K562 (cell line): ENCODE data around the gene CPTP. TPM values are rescaled to one million over a fixed set of nuclear protein-coding genes. Genes with fewer than 3 reads are reported as not detected.

ENCODE experiments used
- ATAC-seq: fragments of 200-7000 bp; cut with Tn5 transposase; 3 replicates; pipeline ENCODE4 v1.9.1; 2020; ENCODE audit warnings: moderate library complexity
- BruUV-seq: library from RNA; stranded (reverse); fragments of 400-500 nt; replicated peaks from 2 replicates; lab custom pipeline; 2021; lab: Mats Ljungman, UMichigan
- CTCF ChIA-PET: fragments of 300-600 bp; formaldehyde crosslinking; extraction: SDS; loops from one replicate; lab custom pipeline; 2021; ENCODE audit warnings: low intra/inter-chr PET ratio; lab: Yijun Ruan, JAX
- POLR2A ChIA-PET: fragments of 300-600, 350-650 bp; sonication (Branson Sonifier 250); formaldehyde crosslinking; extraction: SDS; loops from one replicate; lab custom pipeline; 2021; ENCODE audit warnings: antibody characterized with exemption, inconsistent platforms; lab: Yijun Ruan, JAX
- DNase-seq, 4 experiments: peaks; one replicate each; pipeline versions ENCODE4 v3.0.0 to v3.0.0-alpha.2; 2011 to 2018; ENCODE audit warnings: low spot score in 3 of 4, mixed read lengths in 3 of 4; ENCODE audit errors: extremely low read depth in 1 of 4
- FAIRE-seq: peaks from 2 replicates; lab custom pipeline; 2011; peaks lifted over from hg19 to GRCh38; lab: Jason Lieb, UNC
- H2AFZ ChIP-seq: 2 replicates; pipeline ENCODE4 v1.6.0; 2011; ENCODE audit warnings: low read depth, low read length, control low read depth, inconsistent platforms
- H3K27ac ChIP-seq: fragments of 200-600 bp; 3 replicates; pipeline ENCODE4 v1.8.0; 2011; ENCODE audit warnings: low read depth, mild to moderate bottlenecking, control low read depth, inconsistent platforms, low read length, moderate library complexity, mixed read lengths; ENCODE audit errors: extremely low read depth
- H3K27me3 ChIP-seq, 2 experiments: fragments of 300-600 bp in 1 of 2; 2 replicates in 1 of 2; 3 replicates in 1 of 2; pipeline versions ENCODE4 v1.6.0 to v1.8.0; 2011; ENCODE audit warnings: inconsistent platforms in 2 of 2, low read length in 2 of 2, mild to moderate bottlenecking in 1 of 2, mixed read lengths in 1 of 2, moderate library complexity in 1 of 2; ENCODE audit not compliant: control insufficient read depth in 2 of 2, insufficient read depth in 2 of 2
- H3K36me3 ChIP-seq: fragments of 300-600 bp; 3 replicates; pipeline ENCODE4 v1.8.0; 2011; ENCODE audit warnings: mild to moderate bottlenecking, low read length, inconsistent platforms; ENCODE audit not compliant: control insufficient read depth, insufficient read depth
- H3K4me1 ChIP-seq, 2 experiments: fragments of 200-600 bp in 1 of 2; replicated peaks in 1 of 2; 2 replicates in 1 of 2; 3 replicates in 1 of 2; pipeline versions ENCODE4 v1.5.1 to v1.8.0; 2011; ENCODE audit warnings: inconsistent platforms in 2 of 2, low read length in 2 of 2, mild to moderate bottlenecking in 1 of 2, mixed read lengths in 1 of 2, moderate library complexity in 1 of 2; ENCODE audit not compliant: control insufficient read depth in 2 of 2, insufficient read depth in 2 of 2
- H3K4me2 ChIP-seq: 2 replicates; pipeline ENCODE4 v1.6.1; 2011; ENCODE audit warnings: low read length, control low read depth, inconsistent platforms, mixed read lengths; ENCODE audit not compliant: insufficient read depth
- H3K4me3 ChIP-seq: fragments of 200-600 bp; sonication (generic), shearing (Covaris generic); 2 replicates; pipeline ENCODE4 v1.5.1; 2016; ENCODE audit warnings: control low read depth, inconsistent platforms
- H3K79me2 ChIP-seq: fragments of 200-600 bp; 3 replicates; pipeline ENCODE4 v1.8.0; 2011; ENCODE audit warnings: low read length, inconsistent platforms; ENCODE audit not compliant: control insufficient read depth, insufficient read depth
- H3K9ac ChIP-seq, 2 experiments: 2 replicates each; pipeline versions ENCODE4 v1.6.0 to v1.6.1; 2011; ENCODE audit warnings: low read depth in 2 of 2, low read length in 2 of 2, control low read depth in 1 of 2, inconsistent platforms in 1 of 2, mild to moderate bottlenecking in 1 of 2, mixed read lengths in 1 of 2; ENCODE audit not compliant: insufficient read depth in 1 of 2
- H3K9me1 ChIP-seq: one replicate; pipeline ENCODE4 v1.6.0; 2011; ENCODE audit warnings: inconsistent platforms, mild to moderate bottlenecking, low read length, moderate library complexity; ENCODE audit not compliant: control insufficient read depth, insufficient read depth
- H3K9me3 ChIP-seq: replicated peaks from 2 replicates; pipeline ENCODE4 v1.5.1; 2011; ENCODE audit warnings: low read depth, low read length, inconsistent platforms; ENCODE audit not compliant: control insufficient read depth, insufficient read depth
- H4K20me1 ChIP-seq: replicated peaks from 2 replicates; pipeline ENCODE4 v1.6.1; 2011; ENCODE audit warnings: low read length, inconsistent platforms, mixed read lengths; ENCODE audit not compliant: control insufficient read depth, insufficient read depth
- C11orf30 ChIP-seq: fragments of 450-650 bp; IDR thresholded peaks from 2 replicates; pipeline ENCODE4 v1.6.1; 2016; ENCODE audit warnings: low read depth, mild to moderate bottlenecking
- NFIC ChIP-seq: fragments of 450-650 bp; IDR thresholded peaks from 2 replicates; pipeline ENCODE4 v1.6.1; 2017; ENCODE audit warnings: mild to moderate bottlenecking, inconsistent platforms
- POLR2G ChIP-seq: fragments of 200-400 bp; formaldehyde crosslinking; IDR thresholded peaks from 2 replicates; pipeline ENCODE4 v1.6.1; 2017; ENCODE audit warnings: low read depth, mild to moderate bottlenecking, antibody characterized with exemption, low read length, moderate library complexity
- RBFOX2 ChIP-seq: fragments of 200-400 bp; formaldehyde crosslinking; IDR thresholded peaks from 2 replicates; pipeline ENCODE4 v1.6.1; 2017; ENCODE audit warnings: low read depth, mild to moderate bottlenecking, low read length, moderate library complexity
- RBM22 ChIP-seq: fragments of 200-400 bp; formaldehyde crosslinking; IDR thresholded peaks from 2 replicates; pipeline ENCODE4 v1.6.1; 2018; ENCODE audit warnings: low read length, low read depth; ENCODE audit not compliant: poor library complexity, severe bottlenecking
- ZNF311 ChIP-seq: fragments of 250-450 bp; sonication (Bioruptor Pico); IDR thresholded peaks from 2 replicates; pipeline ENCODE4 v1.4.0; 2020; ENCODE audit warnings: mild to moderate bottlenecking, moderate library complexity
- whole genome bisulfite sequencing: fragments of 100-300 bp; shearing (Covaris generic); methylation state at CpG from one replicate; pipeline ENCODE4 v1.1.6; 2016; ENCODE audit warnings: low coverage, mixed read lengths; ENCODE audit not compliant: insufficient coverage; ENCODE audit errors: missing lambda C conversion rate; 5-methylcytosine and 5-hydroxymethylcytosine counted together
- in situ Hi-C: fragments of 300-500 bp; cut with MboI; formaldehyde crosslinking; loops from 4 replicates; pipeline ENCODE4 v1.15.0; 2018; ENCODE audit warnings: inconsistent platforms, mixed read lengths
- intact Hi-C: fragments of 100-400 bp; cut with micrococcal nuclease; formaldehyde crosslinking; loops from 2 replicates; pipeline ENCODE4 v1.14.2; 2022
- polyA plus RNA-seq, 8 experiments: library from polyadenylated mRNA; depleted of rRNA in 4 of 8; stranded (reverse) in 5 of 8; unstranded in 3 of 8; fragments of >200 nt; fragmentation: Nextera tagmentation in 2 of 8; fragmentation: Illumina TruSeq in 1 of 8; extraction: Ambion mirVana in 2 of 8; extraction: Trizol in 1 of 8; gene quantifications; 2 replicates each; pipeline versions ENCODE4 v1.2.1 to v1.2.3, GENCODE V29; 2011 to 2014; ENCODE audit warnings: inconsistent platforms in 1 of 8, missing spikeins in 1 of 8
- total RNA-seq, 7 experiments: library from RNA; depleted of rRNA in 6 of 7; stranded (reverse); fragments of >200 nt in 6 of 7; fragmentation: Illumina TruSeq in 2 of 7; extraction: Trizol in 2 of 7; gene quantifications; 2 replicates each; pipeline versions ENCODE4 v1.2.1 to v1.2.3, GENCODE V29; 2011 to 2021; ENCODE audit warnings: low replicate concordance in 1 of 7

CPTP gene
- total and polyA plus RNA-seq, 9 of the 15 experiments (the other 6 are each of a cell fraction or from before 2014, with no cell fraction given), result 0.11 to 25.8 (median 3.5) TPM

GRCh38 chr1:1319646-1319941 is 5.0 kb upstream of the CPTP start (continued):
- peak; percentile 36 for TF ChIP-seq RBM22
- TF ChIP-seq C11orf30, result no peak
- TF ChIP-seq NFIC, result peak; percentile 4; the same call in 1 of the 2 replicates
- TF ChIP-seq, all 486 proteins: peak for 7

GRCh38 chr1:1320666-1321448 is 3.7 kb upstream of the CPTP start:
- DNase-seq, result no peak
- Histone ChIP-seq H3K9ac (peak overlapping the region in 1 of 2 experiments; percentile 83; a peak in 2 of 4 replicates), H3K36me3 (peaks cover 64% of the 10 kb centered on the region), H3K27ac (no peak overlapping the region), H3K79me2 (peaks cover 71% of the 10 kb centered on the region), H3K27me3 (no peaks in the 10 kb centered on the region), H3K9me1 (peaks cover 13% of the 10 kb centered on the region), H4K20me1 (peaks cover 28% of the 10 kb centered on the region; the same call in 1 of the 2 replicates), H3K4me2 (no peak overlapping the region), H3K4me1 (peaks cover 35 to 83% of the 10 kb centered on the region in 2 experiments), H3K9me3 (no peaks in the 10 kb centered on the region), H2AFZ (no peak overlapping the region), H3K4me3 (no peak overlapping the region)
- ChIA-PET CTCF (no interaction called here), POLR2A (interaction anchor here (0.6 to 4.3 kb wide), 5 partner anchors 10 to 589 kb away, joined by 3 to 30 read pairs (median 3); partner anchors contain the start of gene TAS1R3)
- WGBS, result 90% methylated on average over 23 of the region's 23 CpGs
- TF ChIP-seq RBM22, result peak; percentile 47
- peak; percentile 31; the same call in 1 of the 2 replicates for TF ChIP-seq RBFOX2
- TF ChIP-seq POLR2G, result peak; percentile 60; the same call in 1 of the 2 replicates
- TF ChIP-seq ZNF311 (CRISPR knock-in tag), result no peak
- in situ Hi-C loops (no loop called here), intact Hi-C loops (loop anchor here (5.0 kb wide), 1 partner anchor 56 kb away; the partner anchor contains the start of gene AURKAIP1)
- no TSS peak for BruUV-seq
- ATAC-seq, result no peak
- no peak for FAIRE-seq
